DOHH2 (cell line): ENCODE results near the gene MECP2.

Source experiments
- H3F3A ChIP-seq: fragments of 200-600 bp; sonication (generic), shearing (Covaris generic); 2 replicates; pipeline ENCODE4 v1.6.0; 2016; ENCODE audit warnings: antibody characterized with exemption, mild to moderate bottlenecking; ENCODE audit not compliant: control insufficient read depth, insufficient read depth
- H3K27ac ChIP-seq: fragments of 200-600 bp; sonication (generic); 2 replicates; pipeline ENCODE4 v1.5.1; 2014; ENCODE audit warnings: low read depth, mild to moderate bottlenecking, low read length, moderate library complexity
- H3K27me3 ChIP-seq: fragments of 200-600 bp; sonication (generic); 2 replicates; pipeline ENCODE4 v1.6.1; 2014; ENCODE audit warnings: mild to moderate bottlenecking, low read length, mixed read lengths; ENCODE audit not compliant: control insufficient read depth
- H3K36me3 ChIP-seq: fragments of 200-600 bp; sonication (generic); 2 replicates; pipeline ENCODE4 v1.6.1; 2014; ENCODE audit warnings: mild to moderate bottlenecking, low read length, moderate library complexity, mixed read lengths; ENCODE audit not compliant: control insufficient read depth
- H3K4me1 ChIP-seq: fragments of 200-600 bp; sonication (generic); 2 replicates; pipeline ENCODE4 v1.6.1; 2014; ENCODE audit warnings: mild to moderate bottlenecking, low read length, mixed read lengths; ENCODE audit not compliant: control insufficient read depth
- H3K4me2 ChIP-seq: fragments of 200-600 bp; sonication (generic); 2 replicates; pipeline ENCODE4 v1.6.0; 2014; ENCODE audit warnings: mild to moderate bottlenecking, low read length, moderate library complexity
- H3K4me3 ChIP-seq: fragments of 200-600 bp; sonication (generic); 2 replicates; pipeline ENCODE4 v1.5.1; 2014; ENCODE audit warnings: mild to moderate bottlenecking, low read length, mixed read lengths
- H3K79me2 ChIP-seq: fragments of 200-600 bp; sonication (generic); 2 replicates; pipeline ENCODE4 v1.6.1; 2014; ENCODE audit warnings: mild to moderate bottlenecking, low read length, mixed read lengths; ENCODE audit not compliant: control insufficient read depth
- H3K9me2 ChIP-seq: fragments of 200-600 bp; sonication (generic); replicated peaks from 2 replicates; pipeline ENCODE4 v1.6.1; 2014; ENCODE audit warnings: mild to moderate bottlenecking, low read length, mixed read lengths; ENCODE audit not compliant: control insufficient read depth
- H3K9me3 ChIP-seq: fragments of 200-600 bp; sonication (generic); 2 replicates; pipeline ENCODE4 v1.6.1; 2014; ENCODE audit warnings: antibody characterized with exemption, low read length, mixed read lengths; ENCODE audit not compliant: control insufficient read depth, insufficient read depth
- H4K20me1 ChIP-seq: fragments of 200-600 bp; sonication (generic); 2 replicates; pipeline ENCODE4 v1.6.0; 2014; ENCODE audit warnings: low read depth, mild to moderate bottlenecking, antibody characterized with exemption, low read length, moderate library complexity; ENCODE audit not compliant: control insufficient read depth, insufficient read depth
- CTCF ChIP-seq: fragments of 200-600 bp; sonication (generic); IDR thresholded peaks from one replicate; pipeline ENCODE4 v1.5.1; 2014; ENCODE audit warnings: antibody characterized with exemption, mild to moderate bottlenecking, low read depth, low read length; ENCODE audit not compliant: poor library complexity, severe bottlenecking
- EZH2phosphoT487 ChIP-seq: fragments of 200-600 bp; sonication (generic); IDR thresholded peaks from 2 replicates; pipeline ENCODE4 v1.6.1; 2017; ENCODE audit warnings: borderline replicate concordance, mild to moderate bottlenecking, antibody characterized with exemption, low read length, moderate library complexity, mixed read lengths

MECP2 gene

GRCh38 chrX:154028502-154029184, 68.9 kb downstream of the MECP2 start:
- H3K79me2 ChIP-seq: no peaks in the 10 kb centered on the region
- no peaks in the 10 kb centered on the region for H3K9me2 ChIP-seq
- H3K27ac ChIP-seq: no peak overlapping the region

DNA sequence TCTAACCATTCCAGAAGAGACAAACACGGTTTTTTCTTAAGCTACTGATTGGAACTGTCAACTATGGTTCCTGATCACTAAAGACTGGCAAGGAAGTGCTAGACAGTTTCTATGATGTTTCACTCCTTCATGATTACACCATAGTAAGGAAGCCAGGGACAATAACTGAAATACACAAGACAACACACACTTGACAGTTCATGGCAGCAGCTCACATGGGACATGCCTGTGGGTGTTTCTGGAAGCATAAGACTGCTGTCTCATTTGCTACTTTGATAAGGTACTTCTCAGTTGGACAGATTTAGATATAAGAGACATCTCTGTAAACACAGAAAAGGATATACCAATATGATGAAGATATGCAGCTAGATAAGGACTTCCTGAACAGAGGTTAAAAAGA, 69.5 kb downstream of the MECP2 start:
- Histone ChIP-seq H4K20me1 (no peaks in the 10 kb centered on the region), H3K27ac (no peak overlapping the region), H3K9me3 (no peaks in the 10 kb centered on the region), H3K27me3 (no peaks in the 10 kb centered on the region), H3F3A (no peaks in the 10 kb centered on the region), H3K4me2 (no peak overlapping the region), H3K36me3 (peaks cover 3% of the 10 kb centered on the region), H3K4me3 (no peak overlapping the region), H3K4me1 (no peaks in the 10 kb centered on the region), H3K79me2 (no peaks in the 10 kb centered on the region), H3K9me2 (no peaks in the 10 kb centered on the region)
- TF ChIP-seq EZH2phosphoT487 (no peak), CTCF (no peak)

More at GRCh38 chrX:154028502-154029184, 68.9 kb downstream of the MECP2 start:
- Histone ChIP-seq H3K4me3 (no peak overlapping the region), H3K4me2 (no peak overlapping the region), H4K20me1 (no peaks in the 10 kb centered on the region), H3K27me3 (no peaks in the 10 kb centered on the region), H3K9me3 (no peaks in the 10 kb centered on the region), H3K4me1 (no peaks in the 10 kb centered on the region), H3F3A (no peaks in the 10 kb centered on the region), H3K36me3 (peaks cover 3% of the 10 kb centered on the region)
- TF ChIP-seq EZH2phosphoT487 (no peak), CTCF (no peak)

DNA sequence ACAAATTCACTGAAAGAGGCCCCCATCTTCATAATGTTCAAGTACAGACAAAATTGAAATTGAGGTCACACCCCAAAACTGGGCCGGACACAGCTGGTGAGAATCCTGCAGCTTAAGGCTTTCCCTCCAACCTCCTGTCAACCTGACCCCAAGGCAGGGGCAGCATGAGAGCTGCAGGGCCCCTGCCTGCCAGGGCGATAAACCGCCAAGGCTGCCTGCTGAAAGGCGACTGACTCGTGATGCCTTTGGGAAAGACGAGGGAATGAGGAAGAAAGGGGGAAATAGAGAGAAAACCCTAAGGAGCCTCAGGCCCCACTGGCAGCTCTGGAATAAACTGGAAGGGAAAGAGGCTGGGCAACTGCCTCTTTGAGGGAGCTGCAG, 70.5 kb downstream of the MECP2 start:
- Histone ChIP-seq H3K27ac (no peak overlapping the region), H3K9me3 (no peaks in the 10 kb centered on the region), H3K4me3 (no peak overlapping the region), H3F3A (no peaks in the 10 kb centered on the region), H4K20me1 (no peaks in the 10 kb centered on the region), H3K79me2 (no peaks in the 10 kb centered on the region), H3K27me3 (no peaks in the 10 kb centered on the region), H3K4me2 (no peak overlapping the region), H3K9me2 (no peaks in the 10 kb centered on the region), H3K36me3 (peaks cover 3% of the 10 kb centered on the region), H3K4me1 (no peaks in the 10 kb centered on the region)
- TF ChIP-seq CTCF (no peak), EZH2phosphoT487 (no peak)
